Measurements from ENCODE around the gene ATP5MC2.
"Not testable (repeated sequence)": the region's sequence is repeated elsewhere in the genome, so short reads cannot be mapped to it uniquely, and the experiment has no call there.

ATP5MC2 gene

GRCh38 chr12:53686436-53686835, 10.6 kb upstream of the ATP5MC2 start:
- no peaks in the 10 kb centered on the region for H3K4me1 ChIP-seq (ENCODE audit: control insufficient read depth in 1 of 2, insufficient read depth in 1 of 2, low read depth in 1 of 2, low read length in 1 of 2)
- no peaks in the 10 kb centered on the region for H3K36me3 ChIP-seq
- H3K27ac ChIP-seq: no peak overlapping the region
- peaks cover 51% of the 10 kb centered on the region for H3K27me3 ChIP-seq
- no peak for TF ChIP-seq CTCF (IDR thresholded peaks at IDR 0.05)
- no peak overlapping the region for H3K4me3 ChIP-seq (ENCODE audit: low read depth in 1 of 2, low read length in 1 of 2)
- H3K9me3 ChIP-seq: no peaks in the 10 kb centered on the region

GRCh38 chr12:53684654-53685220, 8.9 kb upstream of the ATP5MC2 start:
- peaks cover 41% of the 10 kb centered on the region for H3K27me3 ChIP-seq
- H3K9me3 ChIP-seq: no peaks in the 10 kb centered on the region
- no peaks in the 10 kb centered on the region for H3K36me3 ChIP-seq
- H3K4me3 ChIP-seq (ENCODE audit: low read depth in 1 of 2, low read length in 1 of 2): no peak overlapping the region
- TF ChIP-seq CTCF (IDR thresholded peaks at IDR 0.05): no peak
- H3K27ac ChIP-seq: no peak overlapping the region
- H3K4me1 ChIP-seq (ENCODE audit: control insufficient read depth in 1 of 2, insufficient read depth in 1 of 2, low read depth in 1 of 2, low read length in 1 of 2): no peaks in the 10 kb centered on the region

- H3K27ac ChIP-seq: no peak overlapping the region
- H3K27me3 ChIP-seq: peaks cover 41% of the 10 kb centered on the region
- TF ChIP-seq CTCF (IDR thresholded peaks at IDR 0.05): no peak
- no peaks in the 10 kb centered on the region for H3K36me3 ChIP-seq
- no peak overlapping the region for H3K4me3 ChIP-seq (ENCODE audit: low read depth in 1 of 2, low read length in 1 of 2)
- no peaks in the 10 kb centered on the region for H3K9me3 ChIP-seq
- no peaks in the 10 kb centered on the region for H3K4me1 ChIP-seq (ENCODE audit: control insufficient read depth in 1 of 2, insufficient read depth in 1 of 2, low read depth in 1 of 2, low read length in 1 of 2)
These were observed 8.1 kb upstream of the ATP5MC2 start for GRCh38 chr12:53683983-53684382.

- Histone ChIP-seq H3K36me3 (no peaks in the 10 kb centered on the region), H3K4me1 (ENCODE audit: control insufficient read depth in 1 of 2, insufficient read depth in 1 of 2, low read depth in 1 of 2, low read length in 1 of 2) (no peaks in the 10 kb centered on the region), H3K27ac (no peak overlapping the region), H3K4me3 (ENCODE audit: low read depth in 1 of 2, low read length in 1 of 2) (no peak overlapping the region), H3K27me3 (peaks cover 41% of the 10 kb centered on the region), H3K9me3 (no peaks in the 10 kb centered on the region)
- no peak for TF ChIP-seq CTCF (IDR thresholded peaks at IDR 0.05)
These were observed 7.6 kb upstream of the ATP5MC2 start for GRCh38 chr12:53683494-53683893.

- not testable (repeated sequence) for H3K9me3 ChIP-seq; H3K36me3 ChIP-seq; H3K27ac ChIP-seq; H3K4me3 ChIP-seq (ENCODE audit: low read depth in 1 of 2, low read length in 1 of 2)
- Histone ChIP-seq H3K27me3 (peaks cover 42% of the 10 kb centered on the region), H3K4me1 (ENCODE audit: control insufficient read depth in 1 of 2, insufficient read depth in 1 of 2, low read depth in 1 of 2, low read length in 1 of 2) (peaks cover 22% of the 10 kb centered on the region in 2 experiments)
These were observed 4.2 kb upstream of the ATP5MC2 start for GRCh38 chr12:53680061-53680460.

GRCh38 chr12:53677800-53678148, 1.9 kb upstream of the ATP5MC2 start:
- Histone ChIP-seq H3K9me3 (no peaks in the 10 kb centered on the region), H3K4me3 (ENCODE audit: low read depth in 1 of 2, low read length in 1 of 2) (peak overlapping the region in 1 of 2 experiments; percentile 95), H3K36me3 (peaks cover 6% of the 10 kb centered on the region), H3K27me3 (peaks cover 42% of the 10 kb centered on the region), H3K4me1 (ENCODE audit: control insufficient read depth in 1 of 2, insufficient read depth in 1 of 2, low read depth in 1 of 2, low read length in 1 of 2) (peaks cover 23 to 25% of the 10 kb centered on the region in 2 experiments), H3K27ac (no peak overlapping the region)
- no peak for TF ChIP-seq CTCF (IDR thresholded peaks at IDR 0.05)

Measured in neutrophil (primary cell).